NCI-H1092 (cell line): Measurements from ENCODE around the gene GRIA4.
"Not testable (repeated sequence)": the region's sequence is repeated elsewhere in the genome, so short reads cannot be mapped to it uniquely, and the experiment has no call there.

Source experiments
- DNase-seq: peaks from one replicate; lab custom pipeline; 2025; lab: John Stamatoyannopoulos, UW

The GRIA4 gene

DNA sequence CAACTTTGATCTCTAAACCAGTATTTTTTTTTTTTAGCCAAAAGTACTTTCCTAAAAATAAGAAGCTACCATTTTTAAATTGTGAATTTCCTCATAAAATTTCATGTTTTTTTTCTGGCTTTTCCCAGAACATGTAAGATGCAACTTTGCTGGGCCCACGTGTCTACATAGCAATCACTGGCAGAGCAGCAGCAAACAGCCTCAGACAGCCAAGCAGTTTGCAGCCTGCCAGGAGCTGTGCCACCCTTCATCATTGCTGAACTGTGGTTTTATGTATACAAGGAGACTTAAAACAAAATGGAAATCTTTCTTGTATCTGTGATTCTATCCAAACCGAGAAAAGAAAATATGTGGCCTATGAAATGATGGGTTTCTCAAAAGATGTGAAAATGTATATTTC, 110.2 kb downstream of the GRIA4 start:
- DNase-seq, result peak; percentile 31

DNA sequence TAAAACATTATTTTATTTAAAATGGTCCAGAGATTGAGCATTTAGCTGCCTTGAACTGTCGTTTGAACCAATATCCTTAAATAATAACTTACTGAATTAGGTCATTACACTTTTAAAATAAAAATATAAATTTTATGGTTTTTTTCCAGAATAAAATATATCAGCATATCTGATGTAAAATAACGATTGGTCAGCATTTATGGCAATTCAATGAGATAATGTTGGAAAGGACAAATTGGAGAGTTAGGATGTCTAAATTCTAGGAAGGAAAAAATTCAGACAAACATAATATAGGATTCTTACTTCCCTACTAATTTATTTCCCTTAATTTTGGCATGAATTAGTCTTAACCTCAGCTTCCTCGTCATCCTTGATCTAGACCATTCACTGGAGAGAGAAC, 113.4 kb downstream of the GRIA4 start:
- no peak for DNase-seq

DNA sequence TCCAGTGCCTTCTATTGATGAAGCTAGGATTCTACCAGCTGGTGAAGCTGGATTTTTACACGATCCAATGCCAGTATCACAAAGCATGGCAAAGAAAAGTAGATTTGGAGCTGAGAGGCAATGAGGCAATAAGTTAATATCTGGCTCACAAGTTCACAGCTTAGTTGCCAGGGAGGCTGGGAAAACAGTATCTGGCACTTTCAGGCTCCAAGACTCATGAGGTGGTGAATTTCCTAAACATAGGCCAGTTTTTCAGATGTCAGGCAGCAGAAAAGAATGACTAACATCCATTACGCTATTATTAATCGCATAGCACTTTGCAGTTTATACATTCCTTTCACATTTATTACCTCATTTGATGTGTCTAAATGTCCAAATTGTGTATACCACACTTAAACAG, 122.7 kb downstream of the GRIA4 start:
- no peak for DNase-seq

DNA sequence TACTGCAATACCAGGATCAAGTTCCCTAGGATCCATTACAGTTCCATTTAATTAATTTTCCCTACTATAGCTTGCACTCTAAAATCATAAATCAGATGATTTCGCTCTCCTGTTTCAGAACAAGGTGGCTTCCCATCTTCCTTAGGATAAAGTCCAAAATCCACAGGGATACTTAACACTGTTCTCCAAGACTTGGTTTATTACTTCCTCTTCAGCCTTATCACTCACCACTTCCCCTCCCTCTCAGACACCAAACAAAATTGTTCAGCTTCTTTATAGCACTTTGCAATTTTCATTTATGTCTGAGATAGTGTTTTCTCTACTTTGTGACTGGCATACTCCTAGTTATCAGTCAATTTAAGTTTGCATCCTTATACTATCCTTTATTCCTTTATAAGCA, 124.6 kb downstream of the GRIA4 start:
- DNase-seq, result no peak

DNA sequence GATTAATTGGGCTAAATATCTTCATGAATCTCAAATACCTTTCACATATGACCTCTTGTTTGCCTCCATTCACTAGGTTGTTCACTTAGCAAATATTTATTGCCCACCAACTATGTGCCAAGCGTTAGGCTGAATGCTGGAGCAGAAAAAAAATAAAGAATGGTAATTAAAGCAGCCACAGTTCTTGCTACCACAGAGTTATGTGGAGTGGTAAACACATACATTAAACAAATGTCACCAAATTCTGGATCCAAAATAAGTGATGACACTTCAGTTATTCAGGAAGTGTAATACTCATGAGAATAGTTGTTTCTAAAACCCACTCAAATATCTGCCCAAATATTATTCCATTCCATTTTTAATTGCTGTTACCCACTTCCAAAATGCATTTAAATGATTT, 128.4 kb downstream of the GRIA4 start:
- DNase-seq, result no peak

DNA sequence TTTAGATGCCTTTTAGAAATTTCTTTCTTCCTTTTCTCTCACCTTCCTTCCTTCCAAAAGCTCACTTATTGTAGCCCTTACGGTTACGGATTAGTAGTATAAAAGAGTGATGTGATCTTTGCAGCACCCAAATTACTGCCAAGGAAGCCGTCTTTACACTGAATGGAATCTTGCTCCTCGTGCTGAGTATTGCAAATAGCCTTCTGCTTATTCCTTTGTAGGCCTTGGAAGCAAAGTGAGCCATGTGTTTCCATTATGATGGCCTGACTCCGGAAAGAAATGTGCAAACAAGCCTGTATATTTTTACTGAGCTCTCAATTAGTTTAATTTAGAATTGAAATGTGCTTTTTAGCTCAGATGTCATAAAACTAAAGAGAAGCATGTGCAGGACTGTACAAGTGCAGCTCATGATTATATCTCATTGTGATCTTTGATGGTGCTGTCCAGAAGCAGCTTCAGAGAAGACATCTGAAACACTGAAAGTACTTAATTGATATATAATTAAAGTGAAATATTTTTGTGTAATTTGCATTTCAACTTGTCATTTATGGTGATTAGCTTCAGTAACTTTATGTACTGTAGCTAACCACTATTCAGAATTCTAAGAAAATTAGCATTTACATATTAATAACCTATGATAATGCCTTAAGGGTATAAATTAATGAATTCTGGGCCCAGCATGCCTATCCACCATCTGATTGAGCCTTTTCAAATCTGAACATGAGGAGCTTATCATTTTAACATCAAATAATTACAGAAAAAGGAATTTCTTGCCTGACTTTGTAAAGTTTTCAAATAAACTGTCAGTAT, 129.3 kb downstream of the GRIA4 start:
- no peak for DNase-seq

DNA sequence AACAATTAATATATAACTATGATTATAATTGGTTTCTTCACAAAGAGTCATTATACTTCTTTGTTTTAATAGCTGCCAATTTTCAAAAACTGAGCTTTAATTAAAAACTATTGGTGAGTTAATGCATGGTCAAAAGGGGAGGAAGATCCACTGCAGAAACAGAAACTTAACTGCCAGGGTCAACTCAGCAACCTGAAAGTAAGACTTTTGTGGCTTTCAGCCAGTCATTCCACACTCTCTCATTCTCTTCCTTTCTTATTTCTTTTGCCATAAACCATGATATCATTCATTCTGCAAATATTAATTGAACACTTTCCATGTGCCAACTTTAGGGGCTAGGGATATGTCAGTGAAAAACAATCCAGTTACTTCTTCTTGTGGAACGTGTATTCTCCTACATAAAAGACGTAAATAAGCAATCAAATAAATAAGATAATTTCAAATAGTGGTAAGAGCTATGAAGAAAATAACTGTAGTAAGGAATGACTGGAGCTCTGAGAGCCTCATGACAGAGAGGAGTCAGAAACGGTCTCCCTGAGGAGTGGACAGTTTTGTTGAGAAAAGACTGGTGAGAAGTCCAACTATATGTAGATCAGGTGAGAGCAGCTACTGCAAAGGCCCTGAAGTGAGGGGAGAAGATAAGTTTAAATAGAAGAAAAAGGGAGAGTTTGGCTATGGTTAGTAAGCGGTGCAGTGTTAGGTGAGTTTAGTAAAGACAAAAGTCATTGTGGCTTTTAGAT, 130.5 kb downstream of the GRIA4 start:
- no peak for DNase-seq

DNA sequence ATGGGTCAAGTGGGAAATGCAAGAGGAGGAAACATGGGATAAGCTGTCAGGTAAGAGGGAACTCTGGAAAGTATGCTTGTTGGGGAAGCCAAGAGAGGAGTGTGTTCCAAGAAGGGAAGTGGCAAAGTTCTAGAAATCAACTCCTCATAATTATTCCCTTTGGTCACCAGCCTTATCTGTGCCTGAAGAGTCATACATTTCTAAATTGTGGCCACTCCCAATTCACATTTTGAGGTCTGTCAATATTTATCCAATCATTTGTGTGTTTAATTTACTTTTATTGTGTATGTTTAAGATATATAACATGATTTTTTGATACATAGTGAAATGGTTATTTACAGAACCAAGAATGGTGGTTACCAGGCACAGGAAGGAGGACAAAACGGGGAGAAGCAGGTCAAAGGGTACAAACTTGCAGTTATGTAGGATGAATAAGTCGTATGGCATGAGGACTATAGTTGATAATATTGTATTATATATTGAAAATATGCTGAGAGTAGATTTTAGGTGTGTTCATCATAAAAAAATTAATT, 131.7 kb downstream of the GRIA4 start:
- no peak for DNase-seq

DNA sequence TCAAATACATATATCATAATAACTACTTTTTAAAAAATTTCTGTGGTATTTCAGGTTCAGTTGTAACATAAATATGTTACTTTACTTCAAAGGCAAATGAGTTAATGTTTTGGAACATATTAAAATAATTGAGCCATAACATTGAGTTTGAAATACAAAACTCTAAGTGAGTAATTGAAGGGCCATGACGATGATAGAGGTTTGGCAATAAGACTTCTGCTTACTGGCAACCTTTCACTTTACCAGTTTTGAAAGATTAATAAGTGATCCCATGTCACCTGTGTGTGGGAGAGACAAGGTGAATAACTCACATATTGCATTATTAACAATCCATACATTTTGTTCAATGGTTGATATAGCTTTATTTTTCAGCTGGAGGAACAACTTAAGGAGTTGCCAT, 144.4 kb downstream of the GRIA4 start:
- no peak for DNase-seq

DNA sequence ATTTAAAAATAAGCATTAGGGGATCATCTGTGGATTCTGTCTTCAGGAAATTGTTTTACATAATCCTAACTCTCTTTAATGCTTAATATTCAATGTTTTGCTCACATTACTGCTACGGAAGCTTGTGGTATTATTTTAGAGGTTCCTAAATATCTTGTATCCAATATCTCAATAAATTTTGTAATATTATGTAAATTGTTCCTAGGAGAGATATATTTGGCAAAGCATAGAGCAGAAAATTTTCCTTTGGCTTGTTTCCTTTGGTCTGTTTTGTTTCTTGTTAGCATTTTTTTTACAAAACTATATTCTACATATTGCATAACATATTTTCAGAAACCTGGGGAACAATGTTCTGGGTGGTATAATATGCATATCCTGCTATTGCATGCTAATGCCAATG, 144.8 kb downstream of the GRIA4 start:
- no peak for DNase-seq

DNA sequence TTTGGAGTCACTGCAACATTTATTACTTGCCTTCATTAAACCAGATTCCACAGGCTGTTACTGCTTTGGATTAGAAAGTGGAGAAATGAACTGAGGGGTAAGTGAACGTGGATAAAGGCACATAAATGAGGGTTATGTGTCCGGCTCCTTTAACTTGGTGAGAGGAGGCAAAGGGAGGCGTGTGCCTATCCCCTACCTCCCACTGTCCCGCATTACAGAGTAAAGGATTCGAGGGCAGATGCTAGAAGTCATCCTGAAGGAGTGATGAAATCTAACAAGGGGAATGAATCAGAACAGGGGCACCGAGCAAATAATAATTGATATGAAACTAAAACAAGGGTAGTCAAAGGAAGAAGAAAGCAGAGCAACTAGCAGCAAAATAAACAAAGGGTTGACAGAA, 147.2 kb downstream of the GRIA4 start:
- no peak for DNase-seq

DNA sequence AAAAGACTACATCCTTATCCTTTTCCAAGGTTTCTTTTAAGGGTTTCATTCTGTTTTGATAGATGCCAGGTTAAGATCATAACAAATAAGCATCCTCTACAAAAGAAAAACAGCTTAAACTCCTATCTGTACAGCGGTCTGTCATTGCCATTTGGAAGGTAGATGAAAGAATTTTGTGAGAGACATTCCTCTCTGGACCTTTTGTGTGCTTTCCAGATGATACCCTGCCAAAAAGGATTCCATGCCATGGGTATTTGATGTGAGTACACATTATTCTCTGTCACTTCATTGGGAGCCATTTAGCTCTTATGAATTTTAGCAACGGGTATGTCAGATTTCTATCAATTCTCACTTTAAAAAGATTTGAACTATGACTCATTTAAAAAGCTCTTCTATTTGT, 153.7 kb downstream of the GRIA4 start:
- no peak for DNase-seq

DNA sequence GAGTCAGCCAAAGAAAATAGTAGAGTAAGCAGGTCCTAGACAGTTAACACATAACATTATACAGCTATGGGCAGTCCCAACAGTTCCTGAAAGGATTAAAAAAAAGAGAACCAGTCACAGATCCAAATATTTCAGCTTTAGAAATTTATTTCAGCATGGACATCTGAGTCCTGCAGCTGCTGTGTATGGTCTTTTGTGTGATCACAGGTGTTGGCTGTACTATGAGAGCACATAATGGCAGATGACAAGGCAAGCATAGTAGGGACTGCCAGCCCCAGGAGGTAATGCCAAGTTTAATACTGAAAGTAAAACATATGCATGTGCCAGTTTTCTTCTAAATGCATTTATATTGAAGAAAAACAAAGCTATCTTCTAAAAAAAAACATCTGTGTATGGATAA, 158.1 kb downstream of the GRIA4 start:
- peak; percentile 37 for DNase-seq

DNA sequence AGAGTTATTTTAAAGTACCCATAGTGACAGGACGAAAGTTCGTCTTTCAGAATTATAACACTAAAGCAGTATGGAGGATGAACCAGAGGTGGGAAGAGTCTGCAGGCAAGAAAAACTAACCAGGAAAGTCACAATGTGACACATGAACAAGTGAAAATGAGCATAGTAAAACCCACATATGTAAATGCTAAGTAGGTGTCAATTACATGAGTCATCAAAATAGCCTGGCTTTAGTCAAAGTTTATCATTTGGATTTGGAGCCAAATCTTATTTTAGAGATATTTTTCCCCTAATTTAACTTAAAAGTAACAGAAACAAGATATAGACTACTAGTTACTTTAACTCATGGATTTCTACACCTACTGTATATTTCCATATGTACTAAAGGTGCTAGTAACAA, 159.8 kb downstream of the GRIA4 start:
- DNase-seq, result no peak

DNA sequence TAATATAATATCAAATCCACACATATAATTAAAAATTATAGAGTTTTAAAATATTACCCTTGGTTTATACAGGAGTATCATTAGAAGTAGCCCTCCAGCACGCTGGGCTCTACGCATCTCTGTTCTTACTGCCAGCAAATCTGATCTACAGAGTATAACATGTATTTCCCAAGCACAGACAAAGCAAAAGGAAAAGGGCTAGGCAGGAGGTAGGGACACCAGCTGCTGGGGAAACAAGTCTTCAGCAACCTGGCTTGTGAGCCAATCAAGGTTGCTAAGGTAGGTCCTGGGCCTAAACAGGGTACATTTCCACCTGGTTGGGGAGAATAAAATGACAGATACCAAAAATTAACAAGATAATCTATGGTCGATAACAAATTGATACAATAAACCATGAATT, 163.6 kb downstream of the GRIA4 start:
- not testable (repeated sequence) for DNase-seq

DNA sequence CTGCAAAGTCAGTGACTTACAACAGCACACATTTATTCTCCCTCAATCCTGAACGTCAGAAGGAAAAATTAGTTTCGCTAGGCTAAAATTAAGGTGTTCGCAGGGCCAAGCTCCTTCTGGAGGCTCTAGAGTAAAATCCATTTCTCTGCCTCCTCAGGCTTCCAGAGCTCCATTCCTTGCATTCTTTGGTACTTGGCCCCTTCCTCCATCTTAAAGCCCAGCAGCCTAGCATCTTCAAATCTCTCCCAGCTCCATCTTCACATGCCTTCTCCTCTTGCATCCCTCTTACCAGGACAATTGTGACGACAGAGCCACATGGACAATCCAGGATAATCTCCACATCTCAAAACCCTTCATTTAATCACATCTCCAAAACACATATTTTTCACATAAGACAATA, 165.0 kb downstream of the GRIA4 start:
- no peak for DNase-seq

DNA sequence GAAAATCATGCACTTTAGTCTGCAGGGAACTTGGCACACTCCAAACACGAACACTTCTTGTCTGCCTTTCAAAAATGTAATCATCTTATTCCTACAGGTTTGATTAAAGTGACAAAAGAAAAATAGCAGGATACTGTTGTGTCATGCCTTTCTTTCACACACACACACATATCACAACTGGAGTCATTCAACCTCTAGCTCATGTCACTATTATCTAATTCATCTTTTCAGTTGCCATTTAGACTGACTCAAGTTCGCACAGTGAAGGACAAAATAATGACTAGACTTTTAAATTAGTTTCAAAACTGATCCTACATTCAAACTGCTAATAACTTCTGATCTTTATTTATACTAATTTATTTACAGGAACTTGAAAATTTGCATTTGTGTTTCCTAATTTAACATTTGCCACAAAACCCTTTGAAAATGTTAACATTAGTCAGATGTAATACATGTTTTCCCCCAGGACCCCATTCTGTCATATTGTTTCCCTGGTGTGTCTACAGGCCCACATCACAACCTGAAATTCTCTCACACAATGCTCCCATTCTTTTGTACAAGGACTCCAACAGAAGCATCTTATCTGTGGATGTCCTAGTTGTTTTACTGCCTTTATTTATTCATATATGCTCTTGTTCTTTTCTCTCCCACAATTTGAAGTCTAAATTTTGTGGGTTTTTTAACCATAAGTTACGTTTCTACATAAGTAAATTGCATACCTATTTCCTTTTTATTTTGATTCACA, 171.1 kb downstream of the GRIA4 start:
- DNase-seq, result no peak

DNA sequence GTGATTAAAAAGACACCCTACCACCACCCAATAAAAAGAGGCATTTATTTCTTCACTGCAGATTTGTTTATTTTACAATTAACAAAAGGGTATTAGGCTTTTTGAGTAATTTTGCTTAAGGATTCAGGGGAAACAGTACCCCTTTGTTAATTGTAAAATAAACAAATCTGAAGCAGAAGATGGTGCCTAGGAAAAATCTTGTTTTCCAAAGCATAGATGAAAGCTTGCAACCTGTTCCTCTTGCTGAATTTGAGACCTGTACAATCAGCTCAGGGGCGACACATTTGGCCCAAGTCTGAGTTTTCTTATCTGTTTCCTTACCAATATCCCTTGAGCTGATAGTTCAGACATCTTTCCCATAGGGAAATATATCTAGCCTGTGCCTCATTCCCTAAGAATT, 171.9 kb downstream of the GRIA4 start:
- DNase-seq, result peak; percentile 7

DNA sequence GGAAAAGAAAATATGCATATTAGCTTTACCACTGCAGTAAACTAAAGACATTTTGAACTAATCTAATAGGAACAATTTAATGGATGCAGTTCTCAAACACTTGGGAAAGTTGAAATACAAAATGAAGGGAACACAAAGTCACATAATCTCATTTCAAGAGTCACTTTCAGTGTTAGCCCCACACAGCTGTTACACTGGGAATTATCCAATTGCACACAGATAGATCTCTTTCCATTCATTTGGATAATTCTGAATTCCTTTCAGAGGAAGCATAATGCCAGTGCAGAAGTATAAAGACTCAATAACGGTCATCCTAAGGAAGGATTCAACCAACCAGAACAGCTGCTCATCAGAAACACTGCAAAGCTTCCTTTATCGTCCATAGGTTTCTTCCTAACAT, 173.3 kb downstream of the GRIA4 start:
- no peak for DNase-seq

DNA sequence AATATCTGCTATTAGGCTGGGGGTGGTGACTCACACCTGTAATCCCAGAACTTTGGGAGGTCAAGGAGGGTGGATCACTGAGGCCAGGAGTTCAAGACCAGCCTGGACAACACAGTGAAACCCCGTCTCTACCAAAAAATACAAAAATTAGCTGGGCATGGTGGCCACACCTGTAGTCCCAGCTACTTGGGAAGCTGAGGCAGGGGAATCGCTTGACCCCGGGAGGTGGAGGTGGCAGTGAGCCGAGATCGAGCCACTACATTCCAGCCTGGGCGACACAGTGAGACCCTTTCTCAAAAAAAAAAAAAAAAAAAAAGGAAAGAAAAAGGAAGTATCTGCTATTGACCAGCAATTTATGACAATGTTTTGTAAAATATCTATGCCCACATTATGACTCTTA, 176.0 kb downstream of the GRIA4 start:
- DNase-seq, result not testable (repeated sequence)

DNA sequence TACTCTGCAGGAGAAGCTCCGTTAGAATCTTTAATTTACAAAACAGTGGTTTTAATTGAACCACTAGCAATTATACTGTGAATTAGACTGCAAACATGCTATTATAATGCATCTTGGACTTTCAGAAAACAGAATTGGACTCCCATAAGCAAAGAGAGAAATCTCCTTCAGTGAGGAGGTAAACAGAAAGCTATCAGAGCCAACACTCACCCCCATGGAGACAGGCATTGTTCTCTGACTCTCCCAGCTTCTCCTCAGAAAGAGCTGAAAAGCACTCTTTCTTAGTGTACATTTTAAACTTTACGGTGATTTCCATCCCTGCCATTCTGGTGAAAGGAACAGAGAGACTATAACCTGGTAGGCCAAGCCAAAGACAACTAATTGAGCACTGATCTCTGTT, 176.9 kb downstream of the GRIA4 start:
- DNase-seq, result no peak

DNA sequence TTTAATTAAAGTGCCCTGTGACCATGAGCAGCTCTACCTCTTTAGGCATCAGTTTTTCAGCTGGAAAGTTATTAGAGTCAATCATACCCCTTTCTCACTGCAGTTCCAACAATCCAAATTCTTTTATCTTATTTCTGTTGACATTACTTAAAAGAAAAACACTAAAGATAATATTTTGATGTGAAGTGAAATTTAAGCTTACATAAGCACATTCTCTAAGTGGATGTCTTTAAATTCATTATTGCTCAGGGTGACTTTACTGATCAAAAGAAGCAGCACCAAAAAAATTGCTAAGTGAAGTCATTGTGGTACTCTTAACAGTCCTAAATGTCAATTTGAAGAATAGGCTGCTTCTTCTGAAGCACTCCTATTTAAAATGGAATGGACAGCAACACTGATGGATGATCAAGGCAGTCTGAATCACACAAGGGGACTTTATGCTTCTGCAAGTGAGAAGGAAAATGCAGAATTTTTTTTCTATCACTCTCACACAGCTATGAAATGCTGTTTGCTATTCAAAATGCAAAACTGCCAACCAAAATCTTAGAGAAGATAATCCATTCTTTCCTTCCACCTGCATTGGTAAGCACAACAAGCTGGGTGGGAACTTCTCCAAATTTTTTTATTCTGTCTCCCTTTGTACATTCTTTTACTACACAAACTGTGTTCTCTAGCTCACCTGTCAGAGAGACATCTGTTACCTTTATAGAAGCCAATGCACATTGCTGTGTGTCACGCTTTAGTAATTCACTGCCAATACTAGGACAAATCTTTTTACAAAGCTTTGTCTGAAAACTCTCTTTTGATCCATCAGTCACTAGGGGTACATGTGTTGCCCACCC, 179.9 kb downstream of the GRIA4 start:
- no peak for DNase-seq
